Choroid plexus epithelial cell (primary cell): ENCODE data around the gene PTBP2.
"Not testable (repeated sequence)": the region's sequence is repeated elsewhere in the genome, so short reads cannot be mapped to it uniquely, and the experiment has no call there.

Source experiments
- DNase-seq: peaks from one replicate; pipeline ENCODE4 v3.0.0-alpha.2; 2010; ENCODE audit warnings: low read depth
- H3K4me3 ChIP-seq: 2 replicates; pipeline ENCODE4 v1.5.1; 2011; ENCODE audit warnings: low read depth, mild to moderate bottlenecking, control low read depth, low read length, moderate library complexity
- CTCF ChIP-seq: conservative IDR thresholded peaks from 2 replicates; pipeline ENCODE4 v1.5.1; 2011; ENCODE audit warnings: low read depth, mild to moderate bottlenecking, control low read depth, inconsistent platforms, low read length, moderate library complexity

Gene PTBP2

GRCh38 chr1:96752394-96752793 lies 30.8 kb downstream of the PTBP2 start:
- TF ChIP-seq CTCF: no peak
- no peak for DNase-seq
- H3K4me3 ChIP-seq: no peak overlapping the region

- TF ChIP-seq CTCF: peak; percentile 39
- no peak overlapping the region for H3K4me3 ChIP-seq
- peak; percentile 44 for DNase-seq
Measured at GRCh38 chr1:96756789-96757188, 35.2 kb downstream of the PTBP2 start.

GRCh38 chr1:96762586-96762985 lies 41.0 kb downstream of the PTBP2 start:
- not testable (repeated sequence) for H3K4me3 ChIP-seq

GRCh38 chr1:96763514-96763913 lies 41.9 kb downstream of the PTBP2 start:
- H3K4me3 ChIP-seq: no peak overlapping the region
- no peak for TF ChIP-seq CTCF
- DNase-seq: no peak

More at GRCh38 chr1:96762586-96762985, 41.0 kb downstream of the PTBP2 start:
- DNase-seq: not testable (repeated sequence)

GRCh38 chr1:96764469-96764868 lies 42.9 kb downstream of the PTBP2 start:
- no peak for TF ChIP-seq CTCF
- peak; percentile 14 for DNase-seq
- H3K4me3 ChIP-seq: no peak overlapping the region

- no peak overlapping the region for H3K4me3 ChIP-seq
- TF ChIP-seq CTCF: no peak
- DNase-seq: no peak
Measured at GRCh38 chr1:96771847-96772246, 50.3 kb downstream of the PTBP2 start.

- no peak for DNase-seq
- no peak for TF ChIP-seq CTCF
- no peak overlapping the region for H3K4me3 ChIP-seq
Measured at GRCh38 chr1:96772349-96772748, 50.8 kb downstream of the PTBP2 start.

- no peak for TF ChIP-seq CTCF
- DNase-seq: no peak
- no peak overlapping the region for H3K4me3 ChIP-seq
Measured at GRCh38 chr1:96772972-96773371, 51.4 kb downstream of the PTBP2 start.
